ENCODE results near the gene SSH2. TPM values are rescaled to one million over a fixed set of nuclear protein-coding genes. Genes with fewer than 3 reads are reported as not detected.

Gene SSH2
- polyA plus RNA-seq, 1 experiment, result 24.1 TPM

DNA sequence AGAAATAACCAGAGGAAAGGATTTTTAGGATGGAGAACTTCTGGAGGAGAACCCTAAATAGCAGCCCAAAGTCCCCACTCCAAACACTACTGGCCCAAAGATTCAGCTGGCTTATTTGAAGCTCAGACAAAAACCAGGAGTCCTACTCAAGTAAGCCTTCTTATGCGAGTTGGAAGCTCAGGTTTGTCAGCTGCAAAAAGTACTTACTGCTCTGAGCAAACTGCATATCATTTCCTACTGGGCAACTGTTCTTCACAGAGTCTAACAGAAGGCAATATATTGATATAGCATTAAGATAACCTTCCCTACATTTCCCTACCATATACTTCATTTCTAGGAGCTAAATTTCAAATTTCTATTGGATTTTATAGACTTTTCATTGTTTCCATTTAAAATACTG lies 231.2 kb downstream of the SSH2 start:
- Histone ChIP-seq H3K9me3 (ENCODE audit: control insufficient read depth, insufficient read depth, low read length) (no peaks in the 10 kb centered on the region), H3K4me3 (ENCODE audit: low read depth, low read length) (no peak overlapping the region), H3K27ac (ENCODE audit: low read depth, low read length) (no peak overlapping the region), H3K27me3 (ENCODE audit: control insufficient read depth, insufficient read depth, low read length) (no peaks in the 10 kb centered on the region)
- ChIA-PET POLR2A (interaction anchor here (0.6 kb wide), 1 partner anchor 13 kb away, joined by 7 read pairs; no protein-coding TSS in a partner anchor), CTCF (interaction anchor here (0.9 to 2.2 kb wide), 2 partner anchors 33 to 60 kb away, joined by 3 to 5 read pairs; no protein-coding TSS in a partner anchor)
- TF ChIP-seq, protein P1, sequence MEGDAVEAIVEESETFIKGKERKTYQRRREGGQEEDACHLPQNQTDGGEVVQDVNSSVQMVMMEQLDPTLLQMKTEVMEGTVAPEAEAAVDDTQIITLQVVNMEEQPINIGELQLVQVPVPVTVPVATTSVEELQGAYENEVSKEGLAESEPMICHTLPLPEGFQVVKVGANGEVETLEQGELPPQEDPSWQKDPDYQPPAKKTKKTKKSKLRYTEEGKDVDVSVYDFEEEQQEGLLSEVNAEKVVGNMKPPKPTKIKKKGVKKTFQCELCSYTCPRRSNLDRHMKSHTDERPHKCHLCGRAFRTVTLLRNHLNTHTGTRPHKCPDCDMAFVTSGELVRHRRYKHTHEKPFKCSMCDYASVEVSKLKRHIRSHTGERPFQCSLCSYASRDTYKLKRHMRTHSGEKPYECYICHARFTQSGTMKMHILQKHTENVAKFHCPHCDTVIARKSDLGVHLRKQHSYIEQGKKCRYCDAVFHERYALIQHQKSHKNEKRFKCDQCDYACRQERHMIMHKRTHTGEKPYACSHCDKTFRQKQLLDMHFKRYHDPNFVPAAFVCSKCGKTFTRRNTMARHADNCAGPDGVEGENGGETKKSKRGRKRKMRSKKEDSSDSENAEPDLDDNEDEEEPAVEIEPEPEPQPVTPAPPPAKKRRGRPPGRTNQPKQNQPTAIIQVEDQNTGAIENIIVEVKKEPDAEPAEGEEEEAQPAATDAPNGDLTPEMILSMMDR (IDR thresholded peaks at IDR 0.05; ENCODE audit: low read depth, low read length), result no peak
- no peak for DNase-seq (ENCODE audit: low read depth, low spot score)

GRCh38 chr17:29698019-29698777 lies 231.8 kb downstream of the SSH2 start:
- ChIA-PET CTCF (interaction anchor here (2.2 kb wide), 1 partner anchor 59 kb away, joined by 5 read pairs; no protein-coding TSS in a partner anchor), POLR2A (interaction anchor here (0.6 kb wide), 1 partner anchor 12 kb away, joined by 7 read pairs; no protein-coding TSS in a partner anchor)
- DNase-seq (ENCODE audit: low read depth, low spot score), result no peak

GRCh38 chr17:29697371-29697770 lies 232.7 kb downstream of the SSH2 start:
- DNase-seq (ENCODE audit: low read depth, low spot score), result no peak
- H3K27ac ChIP-seq (ENCODE audit: low read depth, low read length), result no peak overlapping the region
- no peak overlapping the region for H3K4me3 ChIP-seq (ENCODE audit: low read depth, low read length)
- H3K27me3 ChIP-seq (ENCODE audit: control insufficient read depth, insufficient read depth, low read length), result no peaks in the 10 kb centered on the region
- no peaks in the 10 kb centered on the region for H3K9me3 ChIP-seq (ENCODE audit: control insufficient read depth, insufficient read depth, low read length)
- TF ChIP-seq, protein P1 (IDR thresholded peaks at IDR 0.05; ENCODE audit: low read depth, low read length), result no peak
- ChIA-PET CTCF (no interaction called here), POLR2A (no interaction called here)

More at GRCh38 chr17:29698019-29698777, 231.8 kb downstream of the SSH2 start:
- TF ChIP-seq, protein P1 (IDR thresholded peaks at IDR 0.05; ENCODE audit: low read depth, low read length), result no peak
- Histone ChIP-seq H3K4me3 (ENCODE audit: low read depth, low read length) (no peak overlapping the region), H3K9me3 (ENCODE audit: control insufficient read depth, insufficient read depth, low read length) (no peaks in the 10 kb centered on the region), H3K27ac (ENCODE audit: low read depth, low read length) (no peak overlapping the region), H3K27me3 (ENCODE audit: control insufficient read depth, insufficient read depth, low read length) (no peaks in the 10 kb centered on the region)

DNA sequence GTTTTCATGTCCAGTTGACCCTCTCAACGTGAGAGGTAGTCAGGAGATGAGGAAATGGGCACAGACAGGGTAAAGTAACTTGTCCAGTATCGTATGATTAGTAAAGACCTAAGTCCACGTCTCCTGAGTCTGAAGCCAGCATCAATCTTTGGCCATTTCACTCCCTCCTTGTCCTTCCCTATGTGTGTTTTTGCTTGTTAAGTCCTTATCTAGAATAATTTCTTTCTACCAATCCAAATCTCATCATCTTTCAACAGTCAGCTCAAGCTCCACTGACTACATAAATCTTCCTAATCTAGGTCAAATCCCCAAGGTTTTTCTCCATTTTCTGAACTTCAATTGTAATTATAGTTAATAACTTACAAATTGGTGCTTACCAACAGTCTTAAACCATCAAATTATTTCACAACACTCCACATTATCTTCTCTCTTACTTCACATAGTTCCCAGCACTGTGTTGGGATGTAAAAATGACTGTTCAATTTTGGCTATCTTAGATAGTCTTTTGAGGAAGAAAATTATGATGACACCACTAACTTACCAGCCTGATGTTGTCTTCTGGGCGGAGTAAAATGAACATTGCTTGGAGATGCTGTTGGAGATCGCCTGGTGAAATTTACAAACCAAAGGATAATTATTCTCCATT lies 235.0 kb downstream of the SSH2 start:
- H3K27ac ChIP-seq (ENCODE audit: low read depth, low read length), result no peak overlapping the region

More for the DNA sequence above, 235.0 kb downstream of the SSH2 start:
- Histone ChIP-seq H3K9me3 (ENCODE audit: control insufficient read depth, insufficient read depth, low read length) (no peaks in the 10 kb centered on the region), H3K27me3 (ENCODE audit: control insufficient read depth, insufficient read depth, low read length) (no peaks in the 10 kb centered on the region), H3K4me3 (ENCODE audit: low read depth, low read length) (no peak overlapping the region)
- no peak for DNase-seq (ENCODE audit: low read depth, low spot score)
- ChIA-PET CTCF (no interaction called here), POLR2A (no interaction called here)
- TF ChIP-seq, protein P1 (IDR thresholded peaks at IDR 0.05; ENCODE audit: low read depth, low read length), result no peak

All from AG04450 (cell line).